Measurements from ENCODE around the gene AOAH.

GRCh38 chr7:36648441-36648840 is 75.9 kb downstream of the AOAH start:
- TF ChIP-seq POLR2A (IDR thresholded peaks at IDR 0.05) (no peak), CTCF (IDR thresholded peaks at IDR 0.05) (no peak), POLR2AphosphoS5 (IDR thresholded peaks at IDR 0.05) (no peak), EP300 (IDR thresholded peaks at IDR 0.05) (no peak)
